Measurements from ENCODE around the gene ZMIZ1. TPM values are rescaled to one million over a fixed set of nuclear protein-coding genes. Genes with fewer than 3 reads are reported as not detected.

ZMIZ1 gene
- total RNA-seq, 6 experiments from 2014 or later: 38.6 to 60.3 (median 51.2) TPM

DNA sequence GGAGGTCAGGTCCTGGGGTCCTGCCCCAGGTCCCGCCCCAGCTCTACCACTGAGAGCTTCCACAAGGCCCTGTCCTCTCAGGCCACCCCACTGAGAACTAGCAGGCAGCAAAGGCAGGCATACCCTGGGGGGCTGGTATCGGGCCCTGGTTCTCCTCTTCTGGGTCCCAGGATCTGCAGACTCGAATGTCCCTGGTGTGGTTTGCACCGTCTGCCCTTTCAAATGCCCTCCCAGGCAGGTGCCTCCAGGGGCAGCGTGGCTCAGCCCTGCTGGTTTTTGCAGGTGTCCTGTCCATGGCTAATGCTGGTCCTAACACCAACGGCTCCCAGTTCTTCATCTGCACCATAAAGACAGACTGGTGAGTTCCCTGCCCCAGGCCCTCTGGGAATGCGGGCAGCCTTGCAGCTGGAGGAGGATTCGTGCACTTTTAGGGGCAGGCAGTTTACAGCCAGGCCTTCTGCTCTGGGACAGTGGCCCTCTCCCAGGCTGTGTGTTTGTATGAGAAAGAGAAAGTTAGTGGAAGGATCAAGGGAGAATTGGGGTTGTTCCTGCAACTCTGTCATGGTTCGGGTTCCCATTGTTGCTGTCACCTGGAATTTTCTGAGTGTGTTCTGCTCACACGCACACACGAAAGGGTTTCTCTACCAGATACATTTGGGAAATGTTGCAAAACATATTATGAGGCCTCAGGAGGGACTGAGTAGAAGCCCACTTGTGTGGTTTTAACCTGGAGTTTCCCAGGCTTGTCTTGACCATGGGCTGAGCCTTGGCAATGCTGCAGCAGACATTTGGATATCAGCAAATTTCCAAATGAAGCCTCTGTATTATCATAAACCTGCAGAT lies 283.5 kb downstream of the ZMIZ1 start:
- H3K9me3 Mint-ChIP-seq: no peaks in the 10 kb centered on the region
- no peak for DNase-seq
- H3K27ac Mint-ChIP-seq: no peak overlapping the region
- peaks cover 23% of the 10 kb centered on the region for H3K4me1 Mint-ChIP-seq (ENCODE audit: low read depth)
- peaks cover 74% of the 10 kb centered on the region for H3K36me3 Mint-ChIP-seq (ENCODE audit: low read depth)
- H3K27me3 Mint-ChIP-seq (ENCODE audit: insufficient read depth): peaks cover 4% of the 10 kb centered on the region
- H3K4me3 Mint-ChIP-seq: no peak overlapping the region
- TF ChIP-seq, protein P1, sequence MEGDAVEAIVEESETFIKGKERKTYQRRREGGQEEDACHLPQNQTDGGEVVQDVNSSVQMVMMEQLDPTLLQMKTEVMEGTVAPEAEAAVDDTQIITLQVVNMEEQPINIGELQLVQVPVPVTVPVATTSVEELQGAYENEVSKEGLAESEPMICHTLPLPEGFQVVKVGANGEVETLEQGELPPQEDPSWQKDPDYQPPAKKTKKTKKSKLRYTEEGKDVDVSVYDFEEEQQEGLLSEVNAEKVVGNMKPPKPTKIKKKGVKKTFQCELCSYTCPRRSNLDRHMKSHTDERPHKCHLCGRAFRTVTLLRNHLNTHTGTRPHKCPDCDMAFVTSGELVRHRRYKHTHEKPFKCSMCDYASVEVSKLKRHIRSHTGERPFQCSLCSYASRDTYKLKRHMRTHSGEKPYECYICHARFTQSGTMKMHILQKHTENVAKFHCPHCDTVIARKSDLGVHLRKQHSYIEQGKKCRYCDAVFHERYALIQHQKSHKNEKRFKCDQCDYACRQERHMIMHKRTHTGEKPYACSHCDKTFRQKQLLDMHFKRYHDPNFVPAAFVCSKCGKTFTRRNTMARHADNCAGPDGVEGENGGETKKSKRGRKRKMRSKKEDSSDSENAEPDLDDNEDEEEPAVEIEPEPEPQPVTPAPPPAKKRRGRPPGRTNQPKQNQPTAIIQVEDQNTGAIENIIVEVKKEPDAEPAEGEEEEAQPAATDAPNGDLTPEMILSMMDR (IDR thresholded peaks at IDR 0.05): no peak

DNA sequence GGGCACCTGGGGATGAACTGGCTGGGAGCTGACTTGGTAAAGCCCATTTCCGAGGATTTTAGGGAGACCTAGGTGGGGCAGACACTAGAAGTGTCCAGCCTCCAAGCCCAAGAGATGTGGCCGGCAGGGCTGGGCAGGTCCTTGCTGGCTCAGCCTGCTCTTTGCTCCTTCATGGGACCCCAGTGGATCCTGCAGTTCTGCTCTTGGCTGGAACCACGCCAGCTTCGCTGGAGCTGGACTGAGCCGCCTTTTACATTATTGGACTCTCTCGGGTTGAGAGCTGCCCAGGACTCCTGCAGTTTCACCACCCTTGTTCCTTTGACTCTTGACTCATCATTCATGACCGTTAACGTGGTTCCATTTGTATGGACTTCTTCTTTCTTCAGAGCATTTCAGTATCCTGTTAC lies 284.2 kb downstream of the ZMIZ1 start:
- H3K4me1 Mint-ChIP-seq (ENCODE audit: low read depth): peaks cover 23% of the 10 kb centered on the region
- H3K9me3 Mint-ChIP-seq: no peaks in the 10 kb centered on the region
- no peak overlapping the region for H3K27ac Mint-ChIP-seq
- H3K4me3 Mint-ChIP-seq: no peak overlapping the region
- no peak for DNase-seq
- H3K36me3 Mint-ChIP-seq (ENCODE audit: low read depth): peaks cover 78% of the 10 kb centered on the region
- TF ChIP-seq, protein P1 (IDR thresholded peaks at IDR 0.05): no peak
- peaks cover 7% of the 10 kb centered on the region for H3K27me3 Mint-ChIP-seq (ENCODE audit: insufficient read depth)

DNA sequence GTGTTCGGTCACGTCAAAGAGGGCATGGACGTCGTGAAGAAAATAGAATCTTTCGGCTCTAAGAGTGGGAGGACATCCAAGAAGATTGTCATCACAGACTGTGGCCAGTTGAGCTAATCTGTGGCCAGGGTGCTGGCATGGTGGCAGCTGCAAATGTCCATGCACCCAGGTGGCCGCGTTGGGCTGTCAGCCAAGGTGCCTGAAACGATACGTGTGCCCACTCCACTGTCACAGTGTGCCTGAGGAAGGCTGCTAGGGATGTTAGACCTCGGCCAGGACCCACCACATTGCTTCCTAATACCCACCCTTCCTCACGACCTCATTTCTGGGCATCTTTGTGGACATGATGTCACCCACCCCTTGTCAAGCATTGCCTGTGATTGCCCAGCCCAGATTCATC lies 285.0 kb downstream of the ZMIZ1 start:
- TF ChIP-seq, protein P1 (IDR thresholded peaks at IDR 0.05): no peak
- Mint-ChIP-seq H3K4me1 (ENCODE audit: low read depth) (peaks cover 19% of the 10 kb centered on the region), H3K4me3 (no peak overlapping the region; the same call in 1 of the 2 replicates), H3K27ac (no peak overlapping the region), H3K9me3 (no peaks in the 10 kb centered on the region), H3K36me3 (ENCODE audit: low read depth) (peaks cover 71% of the 10 kb centered on the region), H3K27me3 (ENCODE audit: insufficient read depth) (peaks cover 7% of the 10 kb centered on the region)
- DNase-seq: no peak

DNA sequence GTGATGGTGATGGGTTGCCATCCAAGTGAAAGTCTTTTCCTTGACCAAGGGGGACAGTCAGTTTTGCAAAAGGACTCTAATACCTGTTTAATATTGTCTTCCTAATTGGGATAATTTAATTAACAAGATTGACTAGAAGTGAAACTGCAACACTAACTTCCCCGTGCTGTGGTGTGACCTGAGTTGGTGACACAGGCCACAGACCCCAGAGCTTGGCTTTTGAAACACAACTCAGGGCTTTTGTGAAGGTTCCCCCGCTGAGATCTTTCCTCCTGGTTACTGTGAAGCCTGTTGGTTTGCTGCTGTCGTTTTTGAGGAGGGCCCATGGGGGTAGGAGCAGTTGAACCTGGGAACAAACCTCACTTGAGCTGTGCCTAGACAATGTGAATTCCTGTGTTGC lies 285.4 kb downstream of the ZMIZ1 start:
- no peak overlapping the region; the same call in 1 of the 2 replicates for H3K4me3 Mint-ChIP-seq
- TF ChIP-seq, protein P1 (IDR thresholded peaks at IDR 0.05): no peak
- H3K27ac Mint-ChIP-seq: no peak overlapping the region; the same call in 1 of the 2 replicates
- H3K9me3 Mint-ChIP-seq: no peaks in the 10 kb centered on the region
- DNase-seq: no peak
- H3K36me3 Mint-ChIP-seq (ENCODE audit: low read depth): peaks cover 67% of the 10 kb centered on the region
- H3K27me3 Mint-ChIP-seq (ENCODE audit: insufficient read depth): peaks cover 7% of the 10 kb centered on the region
- H3K4me1 Mint-ChIP-seq (ENCODE audit: low read depth): peaks cover 15% of the 10 kb centered on the region

DNA sequence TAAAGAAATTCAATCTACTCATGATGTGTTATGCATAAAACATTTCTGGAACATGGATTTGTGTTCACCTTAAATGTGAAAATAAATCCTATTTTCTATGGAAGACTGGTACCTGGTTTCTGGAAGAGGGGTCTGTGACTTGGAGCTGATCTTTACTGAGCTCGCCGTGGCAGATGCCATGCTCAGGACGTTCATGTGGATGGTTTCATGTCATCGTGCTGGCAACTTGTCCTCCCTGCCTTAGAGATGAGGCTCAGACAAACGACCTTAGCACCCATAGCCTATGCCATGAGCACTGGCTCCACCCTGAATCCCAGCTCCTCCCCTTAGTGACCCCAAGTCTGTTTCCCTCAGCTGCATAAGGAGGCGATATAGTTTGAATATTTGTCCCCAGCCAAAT lies 285.8 kb downstream of the ZMIZ1 start:
- Mint-ChIP-seq H3K36me3 (ENCODE audit: low read depth) (peaks cover 63% of the 10 kb centered on the region), H3K4me3 (no peak overlapping the region), H3K27me3 (ENCODE audit: insufficient read depth) (peaks cover 4% of the 10 kb centered on the region)

More for the DNA sequence above, 285.8 kb downstream of the ZMIZ1 start:
- DNase-seq: no peak
- Mint-ChIP-seq H3K27ac (no peak overlapping the region; the same call in 1 of the 2 replicates), H3K9me3 (no peaks in the 10 kb centered on the region), H3K4me1 (ENCODE audit: low read depth) (peaks cover 10% of the 10 kb centered on the region; the same call in 1 of the 2 replicates)
- TF ChIP-seq, protein P1 (IDR thresholded peaks at IDR 0.05): no peak

Measured in HFFc6 (cell line).